ENCODE data around the gene S100A2.

DNA sequence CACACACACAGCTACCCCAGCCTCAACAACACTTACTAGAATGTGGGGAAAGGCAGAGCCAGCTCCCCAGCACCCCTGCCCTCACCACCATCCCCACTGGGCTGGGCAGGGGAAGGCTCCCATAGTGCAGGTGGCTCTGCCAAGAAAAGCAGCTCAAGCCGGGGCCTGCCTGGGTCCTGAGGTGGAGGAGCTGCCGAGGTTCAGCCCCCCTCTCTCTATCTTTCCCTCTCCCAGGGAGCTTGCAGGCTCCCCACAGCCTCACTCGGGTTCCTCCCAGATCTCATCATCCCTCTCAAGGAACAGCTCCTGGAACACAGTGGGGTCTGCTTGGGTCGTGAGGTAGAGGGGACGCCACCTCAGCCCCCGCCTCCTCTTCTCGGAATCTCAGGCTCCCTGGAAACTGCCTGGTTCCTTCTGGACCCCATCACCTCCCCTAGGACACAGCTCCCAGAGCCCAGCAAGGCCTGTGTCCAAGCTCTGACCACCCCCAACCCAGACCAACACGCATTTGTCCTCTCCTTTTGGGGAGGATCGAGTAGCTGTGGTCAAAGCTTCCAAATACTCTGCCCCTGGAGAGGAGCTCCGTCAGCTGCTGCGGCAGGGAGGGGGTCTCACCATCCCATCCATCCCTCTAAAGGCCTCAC lies 46.6 kb upstream of the S100A2 start:
- TF ChIP-seq, protein P1, sequence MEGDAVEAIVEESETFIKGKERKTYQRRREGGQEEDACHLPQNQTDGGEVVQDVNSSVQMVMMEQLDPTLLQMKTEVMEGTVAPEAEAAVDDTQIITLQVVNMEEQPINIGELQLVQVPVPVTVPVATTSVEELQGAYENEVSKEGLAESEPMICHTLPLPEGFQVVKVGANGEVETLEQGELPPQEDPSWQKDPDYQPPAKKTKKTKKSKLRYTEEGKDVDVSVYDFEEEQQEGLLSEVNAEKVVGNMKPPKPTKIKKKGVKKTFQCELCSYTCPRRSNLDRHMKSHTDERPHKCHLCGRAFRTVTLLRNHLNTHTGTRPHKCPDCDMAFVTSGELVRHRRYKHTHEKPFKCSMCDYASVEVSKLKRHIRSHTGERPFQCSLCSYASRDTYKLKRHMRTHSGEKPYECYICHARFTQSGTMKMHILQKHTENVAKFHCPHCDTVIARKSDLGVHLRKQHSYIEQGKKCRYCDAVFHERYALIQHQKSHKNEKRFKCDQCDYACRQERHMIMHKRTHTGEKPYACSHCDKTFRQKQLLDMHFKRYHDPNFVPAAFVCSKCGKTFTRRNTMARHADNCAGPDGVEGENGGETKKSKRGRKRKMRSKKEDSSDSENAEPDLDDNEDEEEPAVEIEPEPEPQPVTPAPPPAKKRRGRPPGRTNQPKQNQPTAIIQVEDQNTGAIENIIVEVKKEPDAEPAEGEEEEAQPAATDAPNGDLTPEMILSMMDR (IDR thresholded peaks at IDR 0.05; ENCODE audit: low read depth, low read length), result no peak
- TF ChIP-seq EZH2phosphoT487 (IDR thresholded peaks at IDR 0.05; ENCODE audit: low read depth), result no peak

All from OCI-LY3 (cell line).